ENCODE measurements around the gene HM13.

DNA sequence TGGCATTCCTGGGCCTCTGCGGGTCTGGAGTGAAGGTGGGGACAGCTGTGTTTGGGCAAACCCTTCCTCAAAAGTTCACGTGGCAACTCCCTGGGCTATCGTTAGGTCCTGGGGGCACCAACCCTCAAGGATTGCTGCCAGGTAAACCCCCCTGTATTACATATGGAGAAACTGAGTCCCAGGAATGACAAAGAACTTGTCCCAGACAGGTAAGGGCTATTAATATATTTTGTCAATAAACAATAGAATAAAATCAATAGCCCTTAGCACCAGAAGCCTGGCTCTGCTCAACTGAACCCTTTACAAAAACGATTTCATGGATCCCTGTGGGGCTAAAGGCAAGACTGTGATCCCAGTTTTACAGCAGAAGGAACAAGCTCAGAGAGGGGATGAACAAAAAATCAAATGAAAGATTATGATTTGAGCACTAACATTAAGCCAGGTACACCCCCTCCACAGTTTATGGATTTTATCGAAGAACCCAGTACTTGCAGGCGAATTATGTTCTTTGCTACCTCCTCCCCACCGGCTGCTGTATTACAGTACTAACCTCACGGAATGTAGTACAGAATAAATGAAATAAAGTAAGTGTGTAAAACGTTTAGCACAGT lies 93.5 kb downstream of the HM13 start:
- TF ChIP-seq, protein P1, sequence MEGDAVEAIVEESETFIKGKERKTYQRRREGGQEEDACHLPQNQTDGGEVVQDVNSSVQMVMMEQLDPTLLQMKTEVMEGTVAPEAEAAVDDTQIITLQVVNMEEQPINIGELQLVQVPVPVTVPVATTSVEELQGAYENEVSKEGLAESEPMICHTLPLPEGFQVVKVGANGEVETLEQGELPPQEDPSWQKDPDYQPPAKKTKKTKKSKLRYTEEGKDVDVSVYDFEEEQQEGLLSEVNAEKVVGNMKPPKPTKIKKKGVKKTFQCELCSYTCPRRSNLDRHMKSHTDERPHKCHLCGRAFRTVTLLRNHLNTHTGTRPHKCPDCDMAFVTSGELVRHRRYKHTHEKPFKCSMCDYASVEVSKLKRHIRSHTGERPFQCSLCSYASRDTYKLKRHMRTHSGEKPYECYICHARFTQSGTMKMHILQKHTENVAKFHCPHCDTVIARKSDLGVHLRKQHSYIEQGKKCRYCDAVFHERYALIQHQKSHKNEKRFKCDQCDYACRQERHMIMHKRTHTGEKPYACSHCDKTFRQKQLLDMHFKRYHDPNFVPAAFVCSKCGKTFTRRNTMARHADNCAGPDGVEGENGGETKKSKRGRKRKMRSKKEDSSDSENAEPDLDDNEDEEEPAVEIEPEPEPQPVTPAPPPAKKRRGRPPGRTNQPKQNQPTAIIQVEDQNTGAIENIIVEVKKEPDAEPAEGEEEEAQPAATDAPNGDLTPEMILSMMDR (IDR thresholded peaks at IDR 0.05): no peak
- no peak for TF ChIP-seq POLR2A (IDR thresholded peaks at IDR 0.05)

All from testis (tissue), 2 donors.